A673 (cell line): Measurements from ENCODE around the gene CPED1.

Experiments used
- CTCF ChIP-seq: fragments of 300-800, 200-600 bp; sonication (generic); conservative IDR thresholded peaks from 2 replicates; pipeline ENCODE4 v1.5.1; 2017; ENCODE audit warnings: low read depth, mild to moderate bottlenecking, antibody characterized with exemption, low read length, moderate library complexity, mixed read lengths
- EZH2 ChIP-seq: fragments of 200-600 bp; sonication (generic); IDR thresholded peaks from 2 replicates; pipeline ENCODE4 v1.6.1; 2017; ENCODE audit warnings: borderline replicate concordance, low read depth, mild to moderate bottlenecking, mixed read lengths, antibody characterized with exemption, low read length; ENCODE audit not compliant: poor library complexity, severe bottlenecking

GRCh38 chr7:121306565-121306964 lies 318.1 kb downstream of the CPED1 start:
- no peak for TF ChIP-seq CTCF
- TF ChIP-seq EZH2: no peak
